Stomach smooth muscle (tissue), 2 donors: ENCODE measurements around the gene MS4A4E.

Experiments
- H3K27ac ChIP-seq: one replicate; pipeline ENCODE4 v1.7.0; 2013; ENCODE audit warnings: mild to moderate bottlenecking, low read length, inconsistent platforms
- H3K27me3 ChIP-seq, 2 donors: one replicate each; pipeline ENCODE4 v1.7.0; 2013; ENCODE audit warnings: low read length in 2 of 2; ENCODE audit not compliant: insufficient read depth in 2 of 2, control insufficient read depth in 1 of 2
- H3K36me3 ChIP-seq, 2 donors: one replicate each; pipeline ENCODE4 v1.7.0; 2013; ENCODE audit warnings: low read length in 2 of 2; ENCODE audit not compliant: control insufficient read depth in 2 of 2, insufficient read depth in 2 of 2
- H3K4me1 ChIP-seq: one replicate; pipeline ENCODE4 v1.7.0; 2013; ENCODE audit warnings: low read length; ENCODE audit not compliant: control insufficient read depth, insufficient read depth
- H3K4me3 ChIP-seq, 2 donors: one replicate each; pipeline ENCODE4 v1.7.0; 2013; ENCODE audit warnings: low read length in 2 of 2
- H3K9ac ChIP-seq, 2 donors: one replicate each; pipeline ENCODE4 v1.7.0; 2013; ENCODE audit warnings: low read length in 2 of 2, mild to moderate bottlenecking in 1 of 2
- H3K9me3 ChIP-seq, 2 donors: one replicate each; pipeline ENCODE4 v1.7.0; 2013; ENCODE audit warnings: low read length in 2 of 2; ENCODE audit not compliant: control insufficient read depth in 2 of 2
- donor health status: healthy.
- donor health status: Pancreatic carcinoma.

MS4A4E gene

GRCh38 chr11:60261014-60261413, 18.1 kb upstream of the MS4A4E start:
- Histone ChIP-seq H3K9ac (no peak overlapping the region), H3K9me3 (no peaks in the 10 kb centered on the region), H3K27me3 (no peaks in the 10 kb centered on the region), H3K4me3 (no peak overlapping the region), H3K27ac (no peak overlapping the region), H3K4me1 (no peaks in the 10 kb centered on the region), H3K36me3 (no peaks in the 10 kb centered on the region)

- H3K27me3 ChIP-seq = no peaks in the 10 kb centered on the region
- no peak overlapping the region for H3K4me3 ChIP-seq
- no peaks in the 10 kb centered on the region for H3K4me1 ChIP-seq
- H3K27ac ChIP-seq = no peak overlapping the region
- H3K36me3 ChIP-seq = peaks cover 0 to 2% of the 10 kb centered on the region in 2 donors
- no peaks in the 10 kb centered on the region for H3K9me3 ChIP-seq
- no peak overlapping the region for H3K9ac ChIP-seq
Measured at GRCh38 chr11:60257956-60258722, 15.2 kb upstream of the MS4A4E start.

- Histone ChIP-seq H3K36me3 (peaks cover 0 to 2% of the 10 kb centered on the region in 2 donors), H3K4me3 (no peak overlapping the region), H3K9me3 (no peaks in the 10 kb centered on the region), H3K4me1 (no peaks in the 10 kb centered on the region), H3K27ac (no peak overlapping the region), H3K27me3 (no peaks in the 10 kb centered on the region), H3K9ac (no peak overlapping the region)
Measured at GRCh38 chr11:60252213-60253108, 9.5 kb upstream of the MS4A4E start.

GRCh38 chr11:60251485-60252212, 8.7 kb upstream of the MS4A4E start:
- H3K4me3 ChIP-seq = no peak overlapping the region
- H3K36me3 ChIP-seq = peaks cover 0 to 2% of the 10 kb centered on the region in 2 donors
- no peak overlapping the region for H3K9ac ChIP-seq
- H3K27ac ChIP-seq = no peak overlapping the region
- H3K4me1 ChIP-seq = no peaks in the 10 kb centered on the region
- no peaks in the 10 kb centered on the region for H3K9me3 ChIP-seq
- no peaks in the 10 kb centered on the region for H3K27me3 ChIP-seq

- no peaks in the 10 kb centered on the region for H3K27me3 ChIP-seq
- H3K27ac ChIP-seq = no peak overlapping the region
- no peaks in the 10 kb centered on the region for H3K4me1 ChIP-seq
- no peaks in the 10 kb centered on the region for H3K9me3 ChIP-seq
- H3K36me3 ChIP-seq = no peaks in the 10 kb centered on the region
- H3K4me3 ChIP-seq = no peak overlapping the region
- no peak overlapping the region for H3K9ac ChIP-seq
Measured at GRCh38 chr11:60241786-60242185, 1.2 kb downstream of the MS4A4E start.

GRCh38 chr11:60240662-60241061, 2.3 kb downstream of the MS4A4E start:
- H3K4me3 ChIP-seq = no peak overlapping the region
- no peaks in the 10 kb centered on the region for H3K27me3 ChIP-seq
- no peak overlapping the region for H3K27ac ChIP-seq
- H3K9ac ChIP-seq = no peak overlapping the region
- H3K36me3 ChIP-seq = no peaks in the 10 kb centered on the region
- no peaks in the 10 kb centered on the region for H3K4me1 ChIP-seq
- no peaks in the 10 kb centered on the region for H3K9me3 ChIP-seq

GRCh38 chr11:60235321-60235720, 7.6 kb downstream of the MS4A4E start:
- Histone ChIP-seq H3K27me3 (no peaks in the 10 kb centered on the region), H3K9ac (no peak overlapping the region), H3K27ac (no peak overlapping the region), H3K4me1 (no peaks in the 10 kb centered on the region), H3K9me3 (no peaks in the 10 kb centered on the region), H3K36me3 (no peaks in the 10 kb centered on the region), H3K4me3 (no peak overlapping the region)

- H3K9ac ChIP-seq = no peak overlapping the region
- H3K27me3 ChIP-seq = no peaks in the 10 kb centered on the region
- no peaks in the 10 kb centered on the region for H3K36me3 ChIP-seq
- no peak overlapping the region for H3K4me3 ChIP-seq
- no peaks in the 10 kb centered on the region for H3K4me1 ChIP-seq
- H3K9me3 ChIP-seq = no peaks in the 10 kb centered on the region
- H3K27ac ChIP-seq = no peak overlapping the region
Measured at GRCh38 chr11:60230681-60231080, 12.3 kb downstream of the MS4A4E start.

- H3K36me3 ChIP-seq = no peaks in the 10 kb centered on the region
- no peaks in the 10 kb centered on the region for H3K27me3 ChIP-seq
- H3K4me3 ChIP-seq = no peak overlapping the region
- no peak overlapping the region for H3K27ac ChIP-seq
- H3K4me1 ChIP-seq = no peaks in the 10 kb centered on the region
- no peak overlapping the region for H3K9ac ChIP-seq
- H3K9me3 ChIP-seq = no peaks in the 10 kb centered on the region
Measured at GRCh38 chr11:60222141-60222540, 20.8 kb downstream of the MS4A4E start.

GRCh38 chr11:60221692-60222091, 21.2 kb downstream of the MS4A4E start:
- no peaks in the 10 kb centered on the region for H3K36me3 ChIP-seq
- H3K4me3 ChIP-seq = no peak overlapping the region
- no peaks in the 10 kb centered on the region for H3K27me3 ChIP-seq
- H3K9me3 ChIP-seq = no peaks in the 10 kb centered on the region
- H3K9ac ChIP-seq = no peak overlapping the region
- no peaks in the 10 kb centered on the region for H3K4me1 ChIP-seq
- no peak overlapping the region for H3K27ac ChIP-seq
